ENCODE data around the gene LINGO1.

DNA sequence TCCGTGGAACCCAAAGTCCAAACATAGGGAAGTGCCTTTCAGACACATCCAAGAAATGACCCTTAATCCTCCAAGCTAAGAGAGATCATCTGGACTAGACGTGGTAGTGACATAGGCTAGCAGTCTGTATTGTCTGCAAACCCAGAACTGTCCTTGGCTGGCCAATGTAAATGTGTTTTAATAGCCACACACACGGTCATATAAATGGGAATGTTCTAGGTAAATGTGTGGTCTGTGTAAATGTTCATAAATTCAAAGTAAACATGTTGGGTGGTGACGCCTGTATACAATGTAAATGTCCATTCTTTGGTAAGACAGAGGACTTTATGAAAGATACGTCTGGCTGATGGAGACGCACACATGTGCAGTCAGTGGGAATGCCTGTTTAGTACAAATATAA lies 16.3 kb upstream of the LINGO1 start:
- TF ChIP-seq CTCF (IDR thresholded peaks at IDR 0.05) (no peak), POLR2A (IDR thresholded peaks at IDR 0.05) (no peak)

All from thyroid gland (tissue), 4 donors.